Hepatocyte (in vitro differentiated cells): Measurements from ENCODE around the gene NDUFA5. TPM values are rescaled to one million over a fixed set of nuclear protein-coding genes. Genes with fewer than 3 reads are reported as not detected.

Source experiments
- DNase-seq: peaks from one replicate; pipeline ENCODE4 v3.0.0-alpha.2; 2016; ENCODE audit warnings: low spot score
- H2AFZ ChIP-seq: fragments of 200-600 bp; sonication (generic); 2 replicates; pipeline ENCODE4 v1.6.0; 2016; ENCODE audit warnings: antibody characterized with exemption, mild to moderate bottlenecking
- H3K27ac ChIP-seq: fragments of 200-600 bp; sonication (generic); 2 replicates; pipeline ENCODE4 v1.5.1; 2016; ENCODE audit warnings: mild to moderate bottlenecking
- H3K27me3 ChIP-seq: fragments of 200-600 bp; sonication (generic); 2 replicates; pipeline ENCODE4 v1.6.1; 2016
- H3K36me3 ChIP-seq: fragments of 200-600 bp; sonication (generic); replicated peaks from 2 replicates; pipeline ENCODE4 v1.5.1; 2016; ENCODE audit warnings: low read depth; ENCODE audit not compliant: insufficient read depth
- H3K4me1 ChIP-seq: fragments of 200-600 bp; sonication (generic); 2 replicates; pipeline ENCODE4 v1.5.1; 2016; ENCODE audit warnings: mild to moderate bottlenecking, moderate library complexity; ENCODE audit not compliant: insufficient read depth
- H3K4me2 ChIP-seq: fragments of 200-600 bp; sonication (generic); 2 replicates; pipeline ENCODE4 v1.6.0; 2016
- H3K4me3 ChIP-seq: fragments of 200-600 bp; sonication (generic); 2 replicates; pipeline ENCODE4 v1.5.1; 2016; ENCODE audit warnings: mild to moderate bottlenecking
- H3K79me2 ChIP-seq: fragments of 200-600 bp; sonication (generic); 2 replicates; pipeline ENCODE4 v1.6.0; 2017; ENCODE audit warnings: mild to moderate bottlenecking
- H3K9me2 ChIP-seq: fragments of 200-600 bp; sonication (generic); replicated peaks from 2 replicates; pipeline ENCODE4 v1.6.0; 2017; ENCODE audit warnings: mild to moderate bottlenecking; ENCODE audit not compliant: insufficient read depth
- H3K9me3 ChIP-seq: fragments of 200-600 bp; sonication (generic); 2 replicates; pipeline ENCODE4 v1.5.1; 2016; ENCODE audit warnings: low read depth, mild to moderate bottlenecking
- H4K20me1 ChIP-seq: fragments of 200-600 bp; sonication (generic); 2 replicates; pipeline ENCODE4 v1.6.0; 2016; ENCODE audit warnings: mild to moderate bottlenecking; ENCODE audit not compliant: insufficient read depth, poor library complexity, severe bottlenecking
- CTCF ChIP-seq: fragments of 200-600 bp; sonication (generic); IDR thresholded peaks from 2 replicates; pipeline ENCODE4 v1.5.1; 2016; ENCODE audit warnings: antibody characterized with exemption, mild to moderate bottlenecking; ENCODE audit not compliant: poor library complexity
- EZH2 ChIP-seq: fragments of 200-600 bp; sonication (generic); IDR thresholded peaks from 2 replicates; pipeline ENCODE4 v1.6.1; 2016; ENCODE audit warnings: antibody characterized with exemption, mild to moderate bottlenecking, borderline replicate concordance
- EZH2phosphoT487 ChIP-seq: fragments of 200-600 bp; sonication (generic); IDR thresholded peaks from one replicate; pipeline ENCODE4 v1.6.1; 2018; ENCODE audit warnings: antibody characterized with exemption, mild to moderate bottlenecking, low read depth, moderate library complexity; ENCODE audit not compliant: unreplicated experiment, severe bottlenecking
- WGBS: methylation state at CpG from one replicate; pipeline ENCODE4 v1.1.6; 2016; ENCODE audit warnings: low lambda C conversion rate; ENCODE audit errors: missing lambda C conversion rate; 5-methylcytosine and 5-hydroxymethylcytosine counted together
- polyA plus RNA-seq: library from polyadenylated mRNA; unstranded; fragments of >200 nt; fragmentation: Nextera tagmentation; extraction: Ambion mirVana; gene quantifications from 2 replicates; pipeline ENCODE4 v1.2.1, GENCODE V29; 2016
- total RNA-seq: library from RNA; depleted of rRNA; stranded (reverse); fragments of >200 nt; gene quantifications from 2 replicates; pipeline ENCODE4 v1.2.3, GENCODE V29; 2014

Gene NDUFA5
- total and polyA plus RNA-seq, 2 experiments from 2014 or later: 104 to 127 TPM

DNA sequence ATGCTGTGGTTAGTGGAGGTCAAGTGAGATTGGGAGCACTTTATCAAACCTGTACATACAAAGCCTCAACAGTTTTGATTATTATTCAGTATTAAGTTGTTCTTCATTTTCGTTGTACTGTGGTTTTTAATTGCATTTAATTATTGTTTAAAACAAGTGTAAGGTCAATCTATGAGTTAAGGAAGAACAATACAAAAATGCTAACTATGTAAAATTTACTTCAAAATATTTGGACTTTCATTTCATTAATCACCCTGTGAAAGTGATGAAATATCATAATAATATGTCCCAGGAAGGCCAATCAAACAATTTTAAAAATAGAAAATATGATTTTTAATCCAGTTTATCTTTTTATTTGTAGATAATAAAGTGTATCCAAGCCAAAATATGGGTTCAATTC lies 13.6 kb upstream of the NDUFA5 start:
- Histone ChIP-seq H4K20me1 (no peaks in the 10 kb centered on the region), H3K4me2 (no peak overlapping the region), H3K4me3 (no peak overlapping the region), H3K27ac (no peak overlapping the region), H3K4me1 (no peaks in the 10 kb centered on the region), H3K9me2 (no peaks in the 10 kb centered on the region), H2AFZ (no peak overlapping the region), H3K9me3 (no peaks in the 10 kb centered on the region), H3K79me2 (no peaks in the 10 kb centered on the region), H3K36me3 (no peaks in the 10 kb centered on the region), H3K27me3 (no peaks in the 10 kb centered on the region)
- TF ChIP-seq CTCF (no peak), EZH2phosphoT487 (no peak), EZH2 (no peak)
- whole genome bisulfite sequencing: 71% methylated on average over 1 of the region's 1 CpG
- DNase-seq: no peak

- no peaks in the 10 kb centered on the region for H3K9me2 ChIP-seq
- no peaks in the 10 kb centered on the region for H3K9me3 ChIP-seq
- DNase-seq: no peak
- H3K4me3 ChIP-seq: no peak overlapping the region
- no peak overlapping the region for H3K4me2 ChIP-seq
- no peaks in the 10 kb centered on the region for H3K4me1 ChIP-seq
- H3K36me3 ChIP-seq: no peaks in the 10 kb centered on the region
- TF ChIP-seq EZH2: no peak
- TF ChIP-seq CTCF: no peak
- TF ChIP-seq EZH2phosphoT487: no peak
- no peak overlapping the region for H2AFZ ChIP-seq
- no peak overlapping the region for H3K27ac ChIP-seq
- no peaks in the 10 kb centered on the region for H4K20me1 ChIP-seq
- H3K27me3 ChIP-seq: no peaks in the 10 kb centered on the region
- 65% methylated on average over 4 of the region's 4 CpGs for WGBS
- H3K79me2 ChIP-seq: no peaks in the 10 kb centered on the region
Measured at GRCh38 chr7:123570390-123571182, 13.0 kb upstream of the NDUFA5 start.

DNA sequence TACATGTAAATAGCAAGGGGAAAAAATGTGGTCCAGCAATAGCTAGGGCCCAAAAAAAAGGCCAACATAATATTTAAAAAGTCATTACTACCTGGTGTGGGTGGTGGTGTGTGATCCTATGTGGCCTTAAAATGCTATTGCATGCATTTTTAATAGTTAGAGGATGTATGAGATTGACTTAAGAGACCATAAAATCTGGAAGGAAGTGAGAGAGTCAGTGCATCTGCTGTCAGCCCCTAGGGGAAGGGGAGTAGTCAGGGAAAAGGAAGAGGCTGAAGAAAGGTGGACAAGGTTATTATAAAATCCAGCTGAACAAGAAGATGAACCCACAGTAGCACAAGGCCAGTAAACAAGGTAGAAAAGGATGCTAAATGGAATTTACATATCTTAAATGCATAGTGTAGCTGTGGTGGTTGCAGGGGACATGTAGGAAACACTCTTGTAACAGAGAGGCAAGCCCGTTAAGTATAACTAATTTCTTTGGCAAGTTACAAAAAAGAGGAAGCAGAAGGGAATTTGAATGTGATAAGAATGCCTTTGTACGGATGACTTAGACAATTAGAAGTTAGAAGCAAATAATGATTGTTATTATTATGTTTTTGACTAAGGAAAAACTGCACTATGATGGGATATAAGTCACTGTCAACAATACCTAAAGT lies 11.9 kb upstream of the NDUFA5 start:
- Histone ChIP-seq H2AFZ (no peak overlapping the region), H3K4me1 (no peaks in the 10 kb centered on the region), H3K4me3 (no peak overlapping the region), H3K4me2 (no peak overlapping the region), H3K9me2 (no peaks in the 10 kb centered on the region), H3K27me3 (no peaks in the 10 kb centered on the region), H4K20me1 (no peaks in the 10 kb centered on the region), H3K36me3 (no peaks in the 10 kb centered on the region), H3K9me3 (no peaks in the 10 kb centered on the region), H3K27ac (no peak overlapping the region), H3K79me2 (no peaks in the 10 kb centered on the region)
- WGBS: 87% methylated on average over 2 of the region's 2 CpGs
- no peak for DNase-seq
- TF ChIP-seq EZH2phosphoT487: no peak
- TF ChIP-seq EZH2: no peak
- no peak for TF ChIP-seq CTCF
